Pancreas (tissue), 10 donors: Measurements from ENCODE around the gene EDARADD. TPM values are rescaled to one million over a fixed set of nuclear protein-coding genes. Genes with fewer than 3 reads are reported as not detected.

Experiments used
- ATAC-seq, 4 donors: fragments of 200-7000 bp; cut with Tn5 transposase; one replicate each; pipeline versions ENCODE4 v1.8.0 to v1.9.1; 2020; ENCODE audit warnings: mild to moderate bottlenecking in 4 of 4, moderate library complexity in 4 of 4
- DNase-seq, 6 donors: peaks; one replicate each; pipeline ENCODE4 v3.0.0-alpha.2; 2020
- FAIRE-seq: peaks from 2 replicates; lab custom pipeline; 2012; peaks lifted over from hg19 to GRCh38; lab: Jason Lieb, UNC
- H3K27ac ChIP-seq, 4 donors: fragments of 200-600 bp; sonication (generic); 1 replicate in 3 of 4; 2 replicates in 1 of 4; pipeline versions ENCODE4 v1.5.0 to v1.8.0; 2020
- H3K27me3 ChIP-seq, 4 donors: fragments of 200-600 bp; one replicate each; pipeline ENCODE4 v1.8.0; 2021
- H3K36me3 ChIP-seq, 3 donors: fragments of 200-600 bp; sonication (generic) in 1 of 3; one replicate each; pipeline versions ENCODE4 v1.5.0 to v1.8.0; 2020 to 2021
- H3K4me1 ChIP-seq, 3 donors: fragments of 200-600 bp; one replicate each; pipeline ENCODE4 v1.8.0; 2021
- H3K4me3 ChIP-seq, 4 donors: fragments of 200-600 bp; sonication (generic) in 2 of 4; one replicate each; pipeline versions ENCODE4 v1.5.0 to v1.8.0; 2020 to 2021
- H3K9me3 ChIP-seq, 4 donors: fragments of 200-600 bp; one replicate each; pipeline ENCODE4 v1.8.0; 2021
- CTCF ChIP-seq, 4 donors: fragments of 200-600 bp; sonication (generic) in 3 of 4; IDR thresholded peaks; one replicate each; pipeline versions ENCODE4 v1.5.0 to v1.8.0; 2021; ENCODE audit warnings: antibody characterized with exemption in 4 of 4
- WGBS, 2 donors: extraction: QIAGEN DNeasy Blood & Tissue Kit; methylation state at CpG; one replicate each; pipeline ENCODE4 v1.1.7; 2013; 5-methylcytosine and 5-hydroxymethylcytosine counted together
- intact Hi-C, 3 donors: fragments of 100-400 bp; cut with DNase I; formaldehyde crosslinking; loops; one replicate each; pipeline versions ENCODE4 v1.11.1 to v1.14.2; 2022
- polyA plus RNA-seq, 2 donors: library from polyadenylated mRNA; stranded (reverse); fragments of 200-250 nt; gene quantifications; one replicate each; pipeline ENCODE4 v1.2.3, GENCODE V29; 2013
- total RNA-seq, 6 donors: library from RNA; stranded (reverse); fragmentation: NEBNext Ultra II Directional in 4 of 6; extraction: Animal tissue kit (Norgen Biotek cat#: 25700) in 4 of 6; gene quantifications; one replicate each; pipeline versions ENCODE4 v1.2.1 to v1.2.4, GENCODE V29; 2021 to 2023
- donor health status: healthy with polysubstance abuse.
- donor health status: DM: no; HTN: no; CAD: no; lungs with moderate emphysema.
- donor health status: DM: no; HTN: no; CAD: no.
- donor health status: control.
- donor health status: control.
- donor health status: Bipolar disorder and iron deficiency.
- donor health status: DM: yes; HTN: yes; CAD: no.
- donor health status: DM: no; HTN: no; CAD: no.
- donor health status: DM: no; HTN: no; CAD: no.
- donor health status: DM: yes; HTN: yes; CAD: no.

The EDARADD gene
- total and polyA plus RNA-seq, 8 donors: 1.2 to 9.5 (median 3.0) TPM

- no peaks in the 10 kb centered on the region for H3K27me3 ChIP-seq
- peaks cover 0 to 9% (median 0%) of the 10 kb centered on the region in 3 donors for H3K4me1 ChIP-seq
- no peak for ATAC-seq
- H3K4me3 ChIP-seq: peak overlapping the region; percentile 64 to 96 (median 81)
- H3K27ac ChIP-seq: peak overlapping the region in 1 of 4 donors; percentile 58
- no peaks in the 10 kb centered on the region for H3K9me3 ChIP-seq
- H3K36me3 ChIP-seq: no peaks in the 10 kb centered on the region
- intact Hi-C loops: no loop called here
- no peak for FAIRE-seq
- WGBS, 2 donors: 22 to 34% methylated on average over 24 of the region's 24 CpGs
- DNase-seq: no peak
- TF ChIP-seq CTCF (IDR thresholded peaks at IDR 0.05): no peak
Observed at GRCh38 chr1:236395947-236396664, 2.0 kb downstream of the EDARADD start.

GRCh38 chr1:236396665-236397043 lies 2.6 kb downstream of the EDARADD start:
- no peak for FAIRE-seq
- H3K9me3 ChIP-seq: no peaks in the 10 kb centered on the region
- no peak overlapping the region for H3K27ac ChIP-seq
- TF ChIP-seq CTCF (IDR thresholded peaks at IDR 0.05): no peak
- intact Hi-C loops: no loop called here
- no peaks in the 10 kb centered on the region for H3K36me3 ChIP-seq
- DNase-seq: no peak
- peaks cover 0 to 9% (median 0%) of the 10 kb centered on the region in 3 donors for H3K4me1 ChIP-seq
- ATAC-seq: no peak
- WGBS, 2 donors: 79 to 87% methylated on average over 2 of the region's 2 CpGs
- peak overlapping the region in 1 of 4 donors; percentile 96 for H3K4me3 ChIP-seq
- no peaks in the 10 kb centered on the region for H3K27me3 ChIP-seq

- ATAC-seq: no peak
- H3K4me3 ChIP-seq: no peak overlapping the region
- no peak for DNase-seq
- no peak for TF ChIP-seq CTCF (IDR thresholded peaks at IDR 0.05)
- intact Hi-C loops: no loop called here
- H3K27me3 ChIP-seq: no peaks in the 10 kb centered on the region
- peaks cover 0 to 9% (median 0%) of the 10 kb centered on the region in 3 donors for H3K4me1 ChIP-seq
- no peaks in the 10 kb centered on the region for H3K36me3 ChIP-seq
- no peak overlapping the region for H3K27ac ChIP-seq
- H3K9me3 ChIP-seq: no peaks in the 10 kb centered on the region
- FAIRE-seq: no peak
- 87 to 91% methylated on average over 4 of the region's 4 CpGs for WGBS, 2 donors
Observed at GRCh38 chr1:236397173-236397759, 3.2 kb downstream of the EDARADD start.

GRCh38 chr1:236398538-236398937 lies 4.5 kb downstream of the EDARADD start:
- no peak for ATAC-seq
- TF ChIP-seq CTCF (IDR thresholded peaks at IDR 0.05): no peak
- Histone ChIP-seq H3K27ac (no peak overlapping the region), H3K4me3 (no peak overlapping the region), H3K9me3 (no peaks in the 10 kb centered on the region), H3K4me1 (peaks cover 0 to 9% (median 0%) of the 10 kb centered on the region in 3 donors), H3K36me3 (no peaks in the 10 kb centered on the region), H3K27me3 (no peaks in the 10 kb centered on the region)
- no peak for DNase-seq
- intact Hi-C loops: no loop called here
- FAIRE-seq: no peak
- 77 to 78% methylated on average over 10 of the region's 10 CpGs for WGBS, 2 donors
